Measurements from ENCODE around the gene SCART1. TPM values are rescaled to one million over a fixed set of nuclear protein-coding genes. Genes with fewer than 3 reads are reported as not detected.

Gene SCART1
- total RNA-seq, 1 experiment from 2014 or later, result 3.7 TPM

DNA sequence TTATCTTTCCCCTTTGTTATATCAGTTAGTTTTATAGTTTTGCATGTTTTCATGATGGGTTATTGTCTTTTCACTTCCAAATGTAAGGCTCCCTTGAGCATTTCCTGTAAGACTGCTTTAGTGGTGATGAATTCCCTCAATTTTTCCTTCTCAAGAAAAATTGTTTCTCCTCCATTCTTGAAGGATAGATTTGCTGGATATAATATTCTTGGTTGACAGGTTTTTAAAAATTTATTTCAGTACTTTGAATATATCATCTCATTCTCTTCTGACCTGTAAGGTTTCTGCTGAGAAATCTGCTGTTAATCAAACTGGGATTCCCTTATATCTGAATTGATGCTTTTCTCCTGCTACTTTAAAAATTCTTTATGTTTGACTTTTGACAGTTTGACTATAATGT lies 33.3 kb downstream of the SCART1 start:
- no peaks in the 10 kb centered on the region for H3K36me3 ChIP-seq (ENCODE audit: control insufficient read depth in 1 of 2, insufficient read depth in 2 of 2, low read length in 2 of 2)
- ATAC-seq (no peak), DNase-seq (ENCODE audit: low read depth, low spot score) (no peak)
- H3K79me2 ChIP-seq (ENCODE audit: insufficient read depth, low read length), result no peaks in the 10 kb centered on the region
- no TSS peak for BruUV-seq (replicated peaks)
- intact Hi-C loops (cut with micrococcal nuclease), result no loop called here
- no peak overlapping the region for H3K27ac ChIP-seq (ENCODE audit: low read depth, low read length)
- no peak overlapping the region for H3K4me2 ChIP-seq (ENCODE audit: low read length)
- ChIA-PET RAD21 (ENCODE audit: low non-redundant PET in 1 of 2, low total read pairs in 2 of 2, uncharacterized antibody in 2 of 2, unreplicated experiment in 2 of 2) (no interaction called here), CTCF (no interaction called here), POLR2A (no interaction called here)
- no peaks in the 10 kb centered on the region for H3K27me3 ChIP-seq (ENCODE audit: insufficient read depth, low read length)
- H2AFZ ChIP-seq (ENCODE audit: low read depth, low read length, poor library complexity, severe bottlenecking), result no peak overlapping the region
- no peak overlapping the region for H3K9ac ChIP-seq (ENCODE audit: low read length)
- no peaks in the 10 kb centered on the region for H4K20me1 ChIP-seq (ENCODE audit: insufficient read depth)
- H3K4me1 ChIP-seq (ENCODE audit: control insufficient read depth in 1 of 2, insufficient read depth in 2 of 2, low read length in 2 of 2), result no peaks in the 10 kb centered on the region
- H3K9me3 ChIP-seq (ENCODE audit: control insufficient read depth in 1 of 2, insufficient read depth in 1 of 2, low read depth in 1 of 2, low read length in 2 of 2), result no peaks in the 10 kb centered on the region; a peak in 1 of 4 replicates
- H3K9me2 ChIP-seq (ENCODE audit: insufficient read depth), result no peaks in the 10 kb centered on the region
- no peak overlapping the region for H3K4me3 ChIP-seq (replicated peaks in 1 of 2; ENCODE audit: low read depth in 1 of 2, low read length in 2 of 2)
- TF ChIP-seq ZFX (IDR thresholded peaks at IDR 0.05) (no peak), ELF1 (IDR thresholded peaks at IDR 0.05; ENCODE audit: borderline replicate concordance, low read depth) (no peak), TCF7L2 (IDR thresholded peaks at IDR 0.05; ENCODE audit: borderline replicate concordance, extremely low read depth, insufficient read depth, insufficient read length) (no peak), ZNF274 (IDR thresholded peaks at IDR 0.05; ENCODE audit: low read depth, low read length) (no peak), POLR2AphosphoS5 (IDR thresholded peaks at IDR 0.05; ENCODE audit: low read depth, low read length) (no peak), EGR1 (IDR thresholded peaks at IDR 0.05; ENCODE audit: low read depth) (no peak), SIN3A (IDR thresholded peaks at IDR 0.05; ENCODE audit: low read depth) (no peak), EZH2 (IDR thresholded peaks at IDR 0.05) (no peak), JUND (IDR thresholded peaks at IDR 0.05) (no peak), CEBPB (IDR thresholded peaks at IDR 0.05; ENCODE audit: low read depth) (no peak), ATF3 (IDR thresholded peaks at IDR 0.05) (no peak), SRF (IDR thresholded peaks at IDR 0.05; ENCODE audit: low read depth) (no peak), YY1 (IDR thresholded peaks at IDR 0.05; ENCODE audit: extremely low read depth, insufficient replicate concordance, low read depth, low read length) (no peak), POLR2A (IDR thresholded peaks at IDR 0.05; ENCODE audit: borderline replicate concordance, extremely low read depth, insufficient read depth, insufficient read length) (no peak), RAD21 (IDR thresholded peaks at IDR 0.05; ENCODE audit: low read depth) (no peak), FOSL1 (IDR thresholded peaks at IDR 0.05; ENCODE audit: low read depth) (no peak)
- TF ChIP-seq, protein P1, sequence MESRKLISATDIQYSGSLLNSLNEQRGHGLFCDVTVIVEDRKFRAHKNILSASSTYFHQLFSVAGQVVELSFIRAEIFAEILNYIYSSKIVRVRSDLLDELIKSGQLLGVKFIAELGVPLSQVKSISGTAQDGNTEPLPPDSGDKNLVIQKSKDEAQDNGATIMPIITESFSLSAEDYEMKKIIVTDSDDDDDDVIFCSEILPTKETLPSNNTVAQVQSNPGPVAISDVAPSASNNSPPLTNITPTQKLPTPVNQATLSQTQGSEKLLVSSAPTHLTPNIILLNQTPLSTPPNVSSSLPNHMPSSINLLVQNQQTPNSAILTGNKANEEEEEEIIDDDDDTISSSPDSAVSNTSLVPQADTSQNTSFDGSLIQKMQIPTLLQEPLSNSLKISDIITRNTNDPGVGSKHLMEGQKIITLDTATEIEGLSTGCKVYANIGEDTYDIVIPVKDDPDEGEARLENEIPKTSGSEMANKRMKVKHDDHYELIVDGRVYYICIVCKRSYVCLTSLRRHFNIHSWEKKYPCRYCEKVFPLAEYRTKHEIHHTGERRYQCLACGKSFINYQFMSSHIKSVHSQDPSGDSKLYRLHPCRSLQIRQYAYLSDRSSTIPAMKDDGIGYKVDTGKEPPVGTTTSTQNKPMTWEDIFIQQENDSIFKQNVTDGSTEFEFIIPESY (IDR thresholded peaks at IDR 0.05; ENCODE audit: extremely low read depth, insufficient replicate concordance, low read length), result no peak
- TF ChIP-seq, protein P2, sequence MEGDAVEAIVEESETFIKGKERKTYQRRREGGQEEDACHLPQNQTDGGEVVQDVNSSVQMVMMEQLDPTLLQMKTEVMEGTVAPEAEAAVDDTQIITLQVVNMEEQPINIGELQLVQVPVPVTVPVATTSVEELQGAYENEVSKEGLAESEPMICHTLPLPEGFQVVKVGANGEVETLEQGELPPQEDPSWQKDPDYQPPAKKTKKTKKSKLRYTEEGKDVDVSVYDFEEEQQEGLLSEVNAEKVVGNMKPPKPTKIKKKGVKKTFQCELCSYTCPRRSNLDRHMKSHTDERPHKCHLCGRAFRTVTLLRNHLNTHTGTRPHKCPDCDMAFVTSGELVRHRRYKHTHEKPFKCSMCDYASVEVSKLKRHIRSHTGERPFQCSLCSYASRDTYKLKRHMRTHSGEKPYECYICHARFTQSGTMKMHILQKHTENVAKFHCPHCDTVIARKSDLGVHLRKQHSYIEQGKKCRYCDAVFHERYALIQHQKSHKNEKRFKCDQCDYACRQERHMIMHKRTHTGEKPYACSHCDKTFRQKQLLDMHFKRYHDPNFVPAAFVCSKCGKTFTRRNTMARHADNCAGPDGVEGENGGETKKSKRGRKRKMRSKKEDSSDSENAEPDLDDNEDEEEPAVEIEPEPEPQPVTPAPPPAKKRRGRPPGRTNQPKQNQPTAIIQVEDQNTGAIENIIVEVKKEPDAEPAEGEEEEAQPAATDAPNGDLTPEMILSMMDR (IDR thresholded peaks at IDR 0.05 in 2 of 3, conservative IDR thresholded peaks at IDR 0.05 in 1 of 3; ENCODE audit: borderline replicate concordance in 1 of 3, insufficient read depth in 1 of 3, low read depth in 2 of 3, low read length in 2 of 3), result no peak
- TF ChIP-seq, protein P3, sequence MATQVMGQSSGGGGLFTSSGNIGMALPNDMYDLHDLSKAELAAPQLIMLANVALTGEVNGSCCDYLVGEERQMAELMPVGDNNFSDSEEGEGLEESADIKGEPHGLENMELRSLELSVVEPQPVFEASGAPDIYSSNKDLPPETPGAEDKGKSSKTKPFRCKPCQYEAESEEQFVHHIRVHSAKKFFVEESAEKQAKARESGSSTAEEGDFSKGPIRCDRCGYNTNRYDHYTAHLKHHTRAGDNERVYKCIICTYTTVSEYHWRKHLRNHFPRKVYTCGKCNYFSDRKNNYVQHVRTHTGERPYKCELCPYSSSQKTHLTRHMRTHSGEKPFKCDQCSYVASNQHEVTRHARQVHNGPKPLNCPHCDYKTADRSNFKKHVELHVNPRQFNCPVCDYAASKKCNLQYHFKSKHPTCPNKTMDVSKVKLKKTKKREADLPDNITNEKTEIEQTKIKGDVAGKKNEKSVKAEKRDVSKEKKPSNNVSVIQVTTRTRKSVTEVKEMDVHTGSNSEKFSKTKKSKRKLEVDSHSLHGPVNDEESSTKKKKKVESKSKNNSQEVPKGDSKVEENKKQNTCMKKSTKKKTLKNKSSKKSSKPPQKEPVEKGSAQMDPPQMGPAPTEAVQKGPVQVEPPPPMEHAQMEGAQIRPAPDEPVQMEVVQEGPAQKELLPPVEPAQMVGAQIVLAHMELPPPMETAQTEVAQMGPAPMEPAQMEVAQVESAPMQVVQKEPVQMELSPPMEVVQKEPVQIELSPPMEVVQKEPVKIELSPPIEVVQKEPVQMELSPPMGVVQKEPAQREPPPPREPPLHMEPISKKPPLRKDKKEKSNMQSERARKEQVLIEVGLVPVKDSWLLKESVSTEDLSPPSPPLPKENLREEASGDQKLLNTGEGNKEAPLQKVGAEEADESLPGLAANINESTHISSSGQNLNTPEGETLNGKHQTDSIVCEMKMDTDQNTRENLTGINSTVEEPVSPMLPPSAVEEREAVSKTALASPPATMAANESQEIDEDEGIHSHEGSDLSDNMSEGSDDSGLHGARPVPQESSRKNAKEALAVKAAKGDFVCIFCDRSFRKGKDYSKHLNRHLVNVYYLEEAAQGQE (IDR thresholded peaks at IDR 0.05; ENCODE audit: low read depth), result no peak
- TF ChIP-seq, protein P4, sequence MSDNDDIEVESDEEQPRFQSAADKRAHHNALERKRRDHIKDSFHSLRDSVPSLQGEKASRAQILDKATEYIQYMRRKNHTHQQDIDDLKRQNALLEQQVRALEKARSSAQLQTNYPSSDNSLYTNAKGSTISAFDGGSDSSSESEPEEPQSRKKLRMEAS (IDR thresholded peaks at IDR 0.05), result no peak

All from HCT116 (cell line).